GM20431 (cell line): ENCODE results near the gene CIDEA.

Source experiments
- in situ Hi-C: fragments of 300-500 bp; cut with MseI, MboI; formaldehyde crosslinking; loops from one replicate; pipeline ENCODE4 v1.15.0; 2020; ENCODE audit warnings: low sequenced_read_pairs; ENCODE audit not compliant: unreplicated experiment

Gene CIDEA

GRCh38 chr18:12291161-12291560 is 37.0 kb downstream of the CIDEA start:
- in situ Hi-C loops: no loop called here

DNA sequence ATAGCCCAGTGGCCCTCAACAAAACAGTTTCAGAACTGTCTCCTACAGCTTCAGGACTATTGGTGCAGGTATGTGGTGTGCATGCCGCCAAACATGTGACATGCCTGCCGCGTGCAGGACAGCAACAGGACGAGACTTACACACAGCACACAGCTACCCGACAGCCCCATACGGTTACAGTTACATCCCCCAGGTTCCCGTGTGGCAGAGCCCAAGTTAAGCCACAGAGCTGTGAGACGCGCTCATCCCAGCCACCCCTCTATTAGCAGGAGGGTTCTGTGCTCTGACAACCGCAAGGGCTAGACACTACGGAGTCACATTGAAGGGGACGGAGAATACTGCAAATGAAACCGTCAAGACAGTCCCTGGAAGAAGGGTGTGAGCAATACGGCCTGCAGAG is 37.5 kb downstream of the CIDEA start:
- in situ Hi-C loops: no loop called here

DNA sequence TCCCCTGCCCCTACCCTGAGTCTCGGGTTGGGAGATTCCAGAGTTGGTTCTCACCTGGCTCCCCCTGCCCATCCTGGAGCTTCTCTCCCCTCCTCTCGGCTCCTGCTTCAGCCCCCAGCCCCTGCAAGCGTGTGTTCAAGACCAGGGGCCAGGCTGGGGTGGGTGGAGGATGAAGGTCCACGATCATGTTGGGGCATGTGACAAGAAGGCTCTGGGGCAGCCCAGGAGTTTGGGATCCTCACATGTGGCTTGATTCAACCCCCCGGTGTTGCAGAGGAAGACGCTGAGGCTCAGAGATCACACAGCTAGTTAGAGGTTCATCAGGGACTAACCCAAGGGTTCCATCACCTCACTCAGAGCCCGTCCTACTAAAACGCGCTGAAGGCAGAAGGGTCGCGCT is 39.7 kb downstream of the CIDEA start:
- in situ Hi-C loops: no loop called here

GRCh38 chr18:12295389-12296086 is 41.4 kb downstream of the CIDEA start:
- in situ Hi-C loops: no loop called here

DNA sequence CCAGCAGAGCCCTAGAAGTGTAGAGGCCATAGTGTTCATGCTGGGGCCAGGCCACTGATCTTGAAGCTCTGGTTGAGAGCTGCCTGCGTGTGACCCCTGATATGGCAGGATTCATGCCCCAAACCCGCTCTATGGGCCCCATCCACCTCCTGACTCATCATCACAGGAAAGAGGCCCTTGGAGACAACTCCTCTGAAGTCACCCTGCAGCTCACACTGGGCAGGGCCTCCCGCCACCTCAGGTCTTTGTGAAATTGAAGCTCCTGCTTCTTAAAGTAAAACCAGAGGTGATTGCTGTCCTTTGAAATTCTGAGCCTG is 41.9 kb downstream of the CIDEA start:
- in situ Hi-C loops: no loop called here

- in situ Hi-C loops: no loop called here
Observed at GRCh38 chr18:12296457-12296856, 42.3 kb downstream of the CIDEA start.

DNA sequence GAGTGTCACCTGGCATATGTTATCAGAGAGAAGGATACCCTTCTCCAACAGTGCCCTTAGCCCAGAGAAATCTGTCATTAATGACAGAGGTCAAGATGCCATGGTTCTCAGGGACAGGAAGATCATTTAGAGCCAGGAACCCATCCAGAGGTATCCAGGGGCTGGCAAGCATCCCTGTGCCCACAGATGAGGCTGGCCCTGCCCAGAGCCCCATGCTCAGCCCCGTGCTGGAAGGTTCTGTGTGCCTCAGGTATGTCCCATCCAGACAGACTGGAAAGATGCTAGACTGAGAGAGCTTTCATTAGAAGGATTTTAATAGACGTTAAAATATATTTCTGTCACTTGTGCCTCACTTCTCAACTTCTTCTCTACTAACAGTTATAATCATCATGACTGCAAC is 45.7 kb downstream of the CIDEA start:
- in situ Hi-C loops: no loop called here

GRCh38 chr18:12301263-12302005 is 47.3 kb downstream of the CIDEA start:
- in situ Hi-C loops: no loop called here

- in situ Hi-C loops: no loop called here
Observed at GRCh38 chr18:12302391-12303147, 48.4 kb downstream of the CIDEA start.

DNA sequence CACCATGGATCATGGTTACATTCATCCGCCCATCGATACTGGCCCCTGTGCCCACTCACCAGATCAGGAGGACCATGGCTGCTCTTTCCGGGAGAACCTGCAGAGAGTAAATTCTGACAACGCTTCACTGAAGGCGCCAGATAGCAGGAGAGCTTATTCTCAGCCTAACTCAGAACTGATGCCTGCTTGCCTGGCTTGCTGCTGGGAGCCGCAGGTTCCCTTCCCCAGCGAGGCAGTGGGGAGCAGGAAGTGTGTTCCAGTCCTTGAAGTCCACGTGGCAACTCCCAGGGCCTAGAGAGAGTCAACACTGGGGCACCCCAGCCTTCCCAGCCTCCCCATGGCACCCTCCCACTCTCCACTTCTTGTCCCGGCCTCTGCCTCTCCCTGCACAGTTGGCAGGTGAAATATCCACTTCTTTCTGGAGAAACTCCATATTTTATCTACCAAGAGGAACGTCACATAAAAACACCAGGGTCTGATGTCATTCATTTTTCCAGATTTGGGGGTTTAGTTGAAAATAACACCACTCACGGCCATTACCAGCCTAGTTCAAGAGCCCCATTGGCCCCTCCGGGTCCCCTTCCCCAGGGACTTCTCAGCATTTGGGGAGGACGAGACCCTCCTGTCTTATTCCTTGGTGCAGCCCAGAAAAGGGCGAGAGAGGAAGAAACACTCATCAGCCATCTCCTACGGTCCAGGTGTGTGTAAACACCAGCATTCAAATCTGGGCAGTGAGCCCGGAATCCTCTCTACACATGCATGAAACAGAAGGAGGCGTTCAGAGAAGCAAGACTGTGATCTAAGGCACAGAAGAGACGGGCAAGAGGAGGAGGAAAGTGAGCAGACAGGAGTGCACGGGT is 50.4 kb downstream of the CIDEA start:
- in situ Hi-C loops: no loop called here

DNA sequence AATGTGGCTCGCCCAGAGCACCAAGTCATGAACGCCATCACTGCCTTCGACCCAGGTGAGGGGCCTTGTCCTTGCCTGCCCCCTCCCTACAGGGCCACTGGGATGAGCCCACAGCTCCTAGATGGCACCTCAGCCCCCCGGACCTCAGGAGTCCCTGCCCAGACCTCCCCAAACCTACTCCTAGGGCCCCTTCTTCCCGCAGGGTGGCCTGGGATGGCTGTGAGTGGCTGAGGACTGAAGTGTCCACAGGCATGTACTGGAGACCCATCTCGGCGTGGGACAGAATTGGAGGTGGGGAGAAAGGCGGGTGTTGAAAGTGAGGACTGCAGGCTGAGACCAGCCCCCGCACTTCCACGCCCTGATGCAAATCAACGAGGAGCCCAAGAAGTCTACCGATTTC is 51.0 kb downstream of the CIDEA start:
- in situ Hi-C loops: no loop called here

DNA sequence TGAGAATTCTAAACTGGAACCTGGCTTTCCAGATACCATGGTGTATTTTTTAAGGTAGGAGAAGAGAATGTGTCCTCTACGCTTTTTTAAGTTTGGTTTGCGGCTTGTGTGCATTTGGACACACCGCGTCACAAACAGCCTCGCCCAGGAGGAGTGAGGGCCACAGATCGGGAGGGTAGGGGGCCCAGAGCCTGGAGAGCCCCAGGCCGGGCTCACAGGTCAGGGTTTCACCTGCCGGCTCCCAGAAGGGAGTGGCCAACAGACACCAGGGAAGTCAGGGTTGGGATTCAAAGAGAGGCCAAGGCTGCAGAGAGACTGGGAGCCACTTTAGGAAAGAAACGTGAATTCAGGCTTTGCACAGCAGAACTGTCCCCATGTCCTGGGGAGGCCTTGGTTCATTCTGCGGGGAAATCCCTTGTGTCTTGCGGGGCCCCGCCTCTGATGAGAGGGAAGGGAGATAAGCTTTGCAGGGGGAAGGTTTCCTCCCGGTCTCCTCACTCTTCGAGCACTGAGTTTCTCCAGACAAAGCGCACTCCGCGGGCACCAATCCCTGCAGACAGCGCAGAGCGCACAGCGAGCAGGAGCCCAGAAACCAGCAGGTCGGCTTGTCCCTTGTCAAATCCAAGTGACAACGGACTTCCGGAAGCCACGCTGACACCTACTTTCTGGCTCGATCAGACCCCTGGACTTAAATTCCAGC is 51.9 kb downstream of the CIDEA start:
- in situ Hi-C loops: no loop called here

DNA sequence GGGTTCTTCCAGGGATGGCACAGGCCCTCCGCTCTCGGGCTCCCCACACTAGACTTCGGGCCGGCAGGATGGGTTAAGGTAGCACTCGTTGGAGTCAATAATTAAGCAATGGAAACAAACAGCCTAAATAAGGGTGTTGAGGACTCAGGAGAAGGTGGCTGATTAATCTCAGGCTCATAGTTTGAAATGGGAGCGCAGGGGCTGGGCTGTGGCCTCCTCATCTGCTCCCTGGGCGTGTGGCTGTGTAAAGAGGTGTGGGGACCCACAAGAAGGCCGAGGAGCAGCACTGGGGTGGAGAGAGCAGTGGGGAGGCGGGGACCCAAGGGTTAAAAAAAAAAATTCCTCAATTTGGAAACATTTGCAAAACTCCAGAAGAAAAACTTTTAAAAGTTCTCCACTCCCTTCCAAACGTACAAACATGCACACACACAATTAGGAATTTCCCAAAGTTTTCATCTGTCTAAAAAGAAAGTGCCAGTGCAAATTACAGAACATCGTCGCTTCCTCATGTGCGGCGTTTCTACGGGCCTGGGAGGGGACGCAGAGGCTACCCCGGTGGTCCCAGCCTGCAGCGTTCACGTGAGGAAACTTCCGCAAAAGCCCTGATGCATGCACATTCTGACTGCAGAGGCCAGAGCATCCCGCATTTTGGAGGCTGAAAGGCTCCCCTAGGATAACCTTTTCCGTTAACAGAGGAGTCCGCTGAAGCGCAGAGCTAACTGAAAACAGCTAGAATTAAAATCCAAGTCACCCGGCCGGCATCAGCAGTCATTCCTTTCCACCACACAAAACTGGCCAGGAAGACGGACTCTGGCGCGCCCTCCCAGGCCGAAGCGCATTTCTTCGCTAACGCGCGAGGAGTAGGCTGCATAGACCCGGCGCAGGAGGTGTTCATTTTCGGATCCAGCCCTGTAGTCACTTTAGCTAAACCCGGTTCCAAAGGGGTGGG is 52.9 kb downstream of the CIDEA start:
- in situ Hi-C loops: no loop called here

DNA sequence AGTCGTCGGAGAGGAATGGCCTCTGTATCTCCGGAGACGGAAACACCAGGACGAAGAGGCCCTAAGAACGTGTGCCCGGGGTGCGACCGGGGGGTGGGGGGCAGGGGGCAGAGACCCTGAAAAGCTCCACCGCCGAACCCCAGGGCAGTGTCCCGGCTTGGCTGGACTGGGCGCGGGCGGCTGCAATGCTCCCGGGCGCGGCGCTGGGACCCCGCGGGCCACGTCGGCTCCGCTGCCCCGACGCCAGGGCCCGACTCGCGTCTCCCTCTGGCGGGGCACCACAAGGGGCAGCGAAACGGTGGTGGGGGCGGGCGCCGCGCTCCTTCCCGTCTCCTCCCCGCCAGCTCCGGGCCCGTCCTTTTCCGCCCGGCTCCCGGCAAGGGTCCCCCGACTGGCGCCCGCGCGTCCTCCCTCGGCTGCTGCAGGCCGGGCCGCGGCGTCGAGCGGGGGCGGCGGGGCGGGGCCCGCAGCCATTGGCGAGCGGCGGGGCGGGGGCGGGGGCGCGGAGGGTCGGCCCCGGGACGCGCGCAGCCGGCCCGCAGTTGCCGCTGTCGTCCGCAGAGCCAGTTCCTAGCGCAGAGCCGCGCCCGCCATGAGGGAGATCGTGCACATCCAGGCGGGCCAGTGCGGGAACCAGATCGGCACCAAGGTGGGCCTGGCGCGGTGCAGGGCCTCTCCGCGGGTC is 53.7 kb downstream of the CIDEA start, which contains the start of gene TUBB6:
Gene TUBB6 (plus strand): TSS at position 541 of the 685 bp plus-strand sequence. CDS start 52 bp downstream, at position 593.
- in situ Hi-C loops: no loop called here

DNA sequence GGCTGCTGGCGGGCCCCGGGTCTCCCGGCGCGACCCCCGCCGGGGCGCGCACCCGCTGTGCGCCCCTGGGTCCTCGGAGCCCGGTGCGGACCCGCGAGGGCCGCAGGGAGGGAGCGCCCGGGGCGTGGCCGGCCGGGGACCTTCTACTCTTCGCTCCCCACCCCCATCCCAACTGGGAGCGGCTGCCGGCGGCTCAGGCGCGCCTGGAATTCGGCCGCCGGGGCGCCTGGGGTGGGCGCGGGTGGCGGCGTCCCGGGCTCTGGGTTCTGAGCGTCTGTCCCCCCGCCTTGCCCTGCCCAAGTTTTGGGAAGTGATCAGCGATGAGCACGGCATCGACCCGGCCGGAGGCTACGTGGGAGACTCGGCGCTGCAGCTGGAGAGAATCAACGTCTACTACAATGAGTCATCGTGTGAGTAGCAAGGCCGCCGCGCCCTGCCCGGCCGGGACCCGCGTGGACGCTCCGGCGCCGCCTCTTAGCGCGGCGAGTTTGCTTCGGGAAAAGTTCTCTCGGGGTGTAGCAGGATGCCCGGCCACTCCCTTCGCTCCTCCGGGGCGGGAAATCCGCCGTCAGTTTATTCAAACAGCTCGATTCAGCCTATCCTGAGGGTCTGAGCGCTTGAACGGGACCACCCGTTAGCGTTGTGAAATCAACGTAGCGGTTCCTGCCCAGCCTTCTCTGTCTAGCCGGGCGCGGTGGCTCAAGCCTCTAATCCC is 54.4 kb downstream of the CIDEA start:
- in situ Hi-C loops: no loop called here

- in situ Hi-C loops: no loop called here
Observed at GRCh38 chr18:12309683-12310198, 55.6 kb downstream of the CIDEA start.

GRCh38 chr18:12310762-12311161 is 56.6 kb downstream of the CIDEA start:
- in situ Hi-C loops: no loop called here
